Measurements from ENCODE around the gene LYST. TPM values are rescaled to one million over a fixed set of nuclear protein-coding genes. Genes with fewer than 3 reads are reported as not detected.

LYST gene
- total and polyA plus RNA-seq, 2 of the 4 experiments (the other 2 are of a cell fraction): 2.2 to 7.2 TPM

DNA sequence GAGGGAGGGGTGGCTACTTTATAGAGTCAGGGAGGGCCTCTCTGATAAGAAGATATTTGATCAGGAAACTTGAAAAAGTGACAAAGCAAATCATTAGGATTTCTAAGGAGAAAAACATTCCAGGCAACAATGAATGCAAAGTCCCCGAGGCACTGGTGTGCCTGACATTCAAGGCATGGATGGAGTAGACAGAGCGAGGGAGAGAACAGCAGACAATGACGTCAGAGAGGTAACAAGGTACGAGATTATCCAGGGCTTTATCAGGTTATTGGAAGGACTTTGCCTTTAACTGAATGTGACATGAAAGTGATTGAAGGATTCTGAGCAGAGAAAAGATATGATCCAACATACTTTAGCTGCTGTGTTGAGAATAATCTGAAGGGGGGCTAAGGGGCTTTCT is 144.7 kb downstream of the LYST start:
- Histone ChIP-seq H3K9ac (ENCODE audit: low read depth, low read length) (no peak overlapping the region), H3K4me1 (ENCODE audit: control insufficient read depth, insufficient read depth, low read length) (no peaks in the 10 kb centered on the region), H3K27me3 (ENCODE audit: control insufficient read depth, insufficient read depth, low read length) (no peaks in the 10 kb centered on the region), H4K20me1 (ENCODE audit: insufficient read depth, low read length) (no peaks in the 10 kb centered on the region), H2BK5ac (ENCODE audit: low read depth, low read length, poor library complexity, severe bottlenecking) (no peak overlapping the region), H2AFZ (replicated peaks; ENCODE audit: low read length, poor library complexity) (no peak overlapping the region), H2AK5ac (ENCODE audit: low read depth, low read length) (no peak overlapping the region), H3K23ac (ENCODE audit: low read depth, low read length) (no peak overlapping the region), H3K4ac (ENCODE audit: low read depth, low read length) (no peak overlapping the region), H2BK15ac (ENCODE audit: low read depth, low read length) (no peak overlapping the region), H3K4me2 (ENCODE audit: low read depth, low read length) (no peak overlapping the region), H3K18ac (ENCODE audit: low read depth, low read length) (no peak overlapping the region), H3K9me3 (ENCODE audit: control insufficient read depth, insufficient read depth, low read length) (no peaks in the 10 kb centered on the region), H2BK120ac (ENCODE audit: low read depth, low read length) (no peak overlapping the region), H2AK9ac (replicated peaks; ENCODE audit: low read depth, low read length, poor library complexity) (no peak overlapping the region), H2BK20ac (ENCODE audit: low read depth, low read length) (no peak overlapping the region), H4K8ac (ENCODE audit: low read depth in 2 of 2, low read length in 2 of 2) (no peak overlapping the region), H3K36me3 (ENCODE audit: control insufficient read depth, insufficient read depth, low read length) (0 out of 2 replicates have a peak, but pooled peaks cover 3% of the 10 kb centered on the region), H3K56ac (ENCODE audit: extremely low read depth, insufficient read depth, low read length) (no peak overlapping the region), H3K79me1 (ENCODE audit: low read depth in 1 of 2, low read length in 2 of 2) (no peaks in the 10 kb centered on the region), H4K91ac (ENCODE audit: insufficient read depth, low read depth, low read length) (no peak overlapping the region), H3K9me1 (ENCODE audit: insufficient read depth, low read length) (no peaks in the 10 kb centered on the region; the same call in 1 of the 2 replicates), H3K27ac (ENCODE audit: insufficient read depth, low read length) (no peak overlapping the region), H4K5ac (ENCODE audit: low read depth, low read length) (no peak overlapping the region), H3K4me3 (ENCODE audit: insufficient read depth, low read depth, low read length) (no peak overlapping the region), H3K14ac (replicated peaks; ENCODE audit: low read depth, low read length) (no peak overlapping the region)
- in situ Hi-C loops (cut with MboI; ENCODE audit: low sequenced_read_pairs) (no loop called here), intact Hi-C loops (cut with micrococcal nuclease) (no loop called here), dilution Hi-C loops (cut with HindIII; ENCODE audit: low sequenced_read_pairs, unreplicated experiment) (no loop called here)
- BruUV-seq (replicated peaks): no TSS peak
- no peak for DNase-seq
- ChIA-PET POLR2A (ENCODE audit: unreplicated experiment) (no interaction called here), CTCF (no interaction called here)
- WGBS, 2 experiments (ENCODE audit: extremely low coverage in 2 of 2, insufficient read length in 1 of 2): 84% methylated on average over 3 of the region's 4 CpGs; no CpG with 5 or more reads in 1 of the 2 experiments
- TF ChIP-seq MAFK (IDR thresholded peaks at IDR 0.05; ENCODE audit: low read depth, low read length): no peak
- ATAC-seq (ENCODE audit: low read depth): no peak

All from IMR-90 (cell line).